Measurements from ENCODE around the gene KIF17.

KIF17 gene

GRCh38 chr1:20717452-20718342, at the start of gene KIF17:
TSS of gene KIF17 (minus strand) at chr1:20718007. CDS start at chr1:20717706, 301 bp downstream.
- DNase-seq, result no peak

- DNase-seq, result no peak
Measured at GRCh38 chr1:20767271-20767670, 49.5 kb upstream of the KIF17 start.

- DNase-seq, result no peak
Measured at GRCh38 chr1:20763417-20763816, 45.6 kb upstream of the KIF17 start.

- DNase-seq, result no peak
Measured at GRCh38 chr1:20760322-20760721, 42.5 kb upstream of the KIF17 start.

- DNase-seq, result no peak
Measured at GRCh38 chr1:20753589-20753988, 35.8 kb upstream of the KIF17 start.

GRCh38 chr1:20751462-20751990, 33.7 kb upstream of the KIF17 start:
- no peak for DNase-seq

- DNase-seq, result no peak
Measured at GRCh38 chr1:20742671-20743070, 24.9 kb upstream of the KIF17 start.

GRCh38 chr1:20740781-20741180, 23.0 kb upstream of the KIF17 start:
- no peak for DNase-seq

- no peak for DNase-seq
Measured at GRCh38 chr1:20739225-20739624, 21.4 kb upstream of the KIF17 start.

GRCh38 chr1:20735581-20736111, 17.8 kb upstream of the KIF17 start:
- DNase-seq, result no peak

- no peak for DNase-seq
Measured at GRCh38 chr1:20733360-20733975, 15.7 kb upstream of the KIF17 start.

- DNase-seq, result no peak
Measured at GRCh38 chr1:20732588-20733359, 15.0 kb upstream of the KIF17 start, which contains the start of gene SH2D5. TSS of gene SH2D5 (minus strand) at chr1:20732703. CDS start at chr1:20728044, 4,659 bp downstream.

GRCh38 chr1:20732071-20732587, 14.3 kb upstream of the KIF17 start:
- DNase-seq, result no peak

- no peak for DNase-seq
Measured at GRCh38 chr1:20731057-20731991, 13.5 kb upstream of the KIF17 start.

- DNase-seq, result no peak
Measured at GRCh38 chr1:20730690-20731056, 12.9 kb upstream of the KIF17 start.

GRCh38 chr1:20729990-20730689, 12.3 kb upstream of the KIF17 start:
- no peak for DNase-seq

GRCh38 chr1:20729155-20729931, 11.5 kb upstream of the KIF17 start:
- DNase-seq, result no peak

- no peak for DNase-seq
Measured at GRCh38 chr1:20728371-20729154, 10.8 kb upstream of the KIF17 start.

- no peak for DNase-seq
Measured at GRCh38 chr1:20727746-20728316, 10.0 kb upstream of the KIF17 start.

Data from NCI-H187 treated with DMSO at 0.1 percent for 48 hours (cell line).